Activated CD4-positive, alpha-beta T cell treated with anti-CD3 and anti-CD28 coated beads, Interleukin-2, amount 50 U/mL, for 24 hours (primary cell): Measurements from ENCODE around the gene TASOR.

Experiments
- DNase-seq, 2 donors: peaks; one replicate each; pipeline ENCODE4 v3.0.0-alpha.2; 2020; ENCODE audit warnings: low read depth in 1 of 2, low spot score in 1 of 2

The TASOR gene

DNA sequence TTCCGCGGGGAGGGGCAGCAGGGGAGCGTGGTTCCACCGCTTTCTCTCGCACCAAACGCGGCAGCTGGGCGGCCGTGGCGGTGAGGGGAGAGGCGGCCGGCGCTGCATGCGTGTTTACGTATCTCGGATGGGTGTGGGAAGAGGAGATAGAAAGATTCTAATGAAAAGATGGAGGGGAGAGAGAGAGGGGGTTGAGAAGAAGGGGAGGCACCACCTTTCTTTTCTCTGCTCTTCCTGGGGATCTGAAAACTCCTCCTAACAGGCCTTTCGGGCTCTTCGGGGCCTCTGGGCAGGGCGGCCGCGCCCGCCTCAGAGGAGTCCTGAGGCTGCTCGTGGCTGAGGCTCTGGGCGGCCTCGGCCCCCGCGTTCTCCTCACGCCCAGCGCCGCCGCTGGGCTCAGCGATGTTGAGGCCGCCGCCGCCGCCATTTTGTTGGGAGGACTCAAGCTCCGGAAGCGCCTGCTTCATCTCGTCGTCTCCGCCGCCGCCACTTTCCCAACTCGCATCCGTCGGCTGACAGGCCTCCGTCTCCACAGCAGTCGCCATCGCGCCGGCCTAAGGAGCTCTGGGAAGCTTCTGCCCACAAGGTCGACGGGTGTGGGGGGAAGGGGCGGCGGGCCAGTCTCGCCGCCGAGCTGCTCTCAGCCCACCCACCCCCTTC lies 473 bp downstream of the TASOR start:
- DNase-seq: peak; percentile 63 to 68

GRCh38 chr3:56681984-56682461 lies 1.0 kb downstream of the TASOR start:
- no peak for DNase-seq

- DNase-seq: no peak
These were observed 2.9 kb downstream of the TASOR start for GRCh38 chr3:56680054-56680580.

GRCh38 chr3:56677286-56677685 lies 5.8 kb downstream of the TASOR start:
- no peak for DNase-seq

- no peak for DNase-seq
These were observed 9.1 kb downstream of the TASOR start for GRCh38 chr3:56673781-56674457.

GRCh38 chr3:56667973-56668579 lies 15.0 kb downstream of the TASOR start:
- no peak for DNase-seq

DNA sequence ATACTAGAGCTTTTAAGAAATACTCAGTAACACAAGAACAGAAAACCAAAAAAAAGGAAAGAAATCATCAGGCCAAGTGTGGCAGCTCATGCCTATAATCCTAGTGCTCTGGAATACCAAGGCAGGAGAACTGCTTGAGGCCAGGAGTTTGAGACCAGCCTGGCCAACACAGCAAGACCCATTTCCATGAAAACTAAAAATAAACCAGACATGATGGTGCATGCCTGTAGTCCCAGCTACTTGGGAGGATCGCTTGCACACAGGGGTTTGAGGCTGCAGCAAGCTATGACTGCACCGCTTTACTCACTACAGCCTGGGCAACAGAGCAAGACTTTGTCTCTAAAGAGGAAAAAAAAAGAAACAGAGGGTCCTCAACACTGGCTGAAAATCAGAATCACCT lies 18.2 kb downstream of the TASOR start:
- no peak for DNase-seq

DNA sequence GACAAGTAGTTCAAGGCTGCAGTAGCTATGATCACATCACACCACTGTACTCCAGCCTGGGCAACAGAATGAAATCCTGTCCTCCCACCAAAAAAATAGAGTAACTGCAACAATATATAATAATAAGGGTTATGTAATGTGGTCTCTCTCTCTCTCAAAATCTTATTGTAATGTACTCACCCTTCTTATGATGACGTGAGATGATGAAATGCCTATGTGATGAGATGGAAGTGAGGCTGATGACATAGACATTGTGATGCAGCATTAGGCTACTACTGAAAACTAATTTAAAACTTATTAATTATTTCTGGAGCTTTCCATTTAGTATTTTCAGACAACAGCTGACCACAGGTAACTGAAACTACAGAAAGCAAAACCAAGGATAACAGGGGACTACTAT lies 27.4 kb downstream of the TASOR start:
- no peak for DNase-seq

- DNase-seq: no peak
These were observed 28.6 kb downstream of the TASOR start for GRCh38 chr3:56654460-56654859.

GRCh38 chr3:56645407-56645806 lies 37.7 kb downstream of the TASOR start:
- DNase-seq: no peak

- no peak for DNase-seq
These were observed 49.2 kb downstream of the TASOR start for GRCh38 chr3:56633602-56634535.
